CD14-positive monocyte (primary cell): ENCODE data around the gene ATG9B. TPM values are rescaled to one million over a fixed set of nuclear protein-coding genes. Genes with fewer than 3 reads are reported as not detected.

Source experiments
- DNase-seq, 3 donors: peaks; one replicate each; pipeline ENCODE4 v3.0.0-alpha.2; 2011 to 2022
- H2AFZ ChIP-seq: 2 replicates; pipeline ENCODE4 v1.6.0; 2012; ENCODE audit warnings: mild to moderate bottlenecking, low read depth, low read length, inconsistent platforms; ENCODE audit not compliant: insufficient read depth, poor library complexity, severe bottlenecking
- H3K27ac ChIP-seq, 2 donors: 1 replicate in 1 of 2; 2 replicates in 1 of 2; pipeline ENCODE4 v1.5.1; 2012 to 2013; ENCODE audit warnings: low read length in 2 of 2, control low read depth in 1 of 2, inconsistent platforms in 1 of 2, low read depth in 1 of 2, mild to moderate bottlenecking in 1 of 2
- H3K27me3 ChIP-seq, 2 donors: one replicate each; pipeline versions ENCODE4 v1.6.0 to v1.6.1; 2011 to 2013; ENCODE audit warnings: low read length in 2 of 2; ENCODE audit not compliant: control insufficient read depth in 2 of 2, insufficient read depth in 2 of 2
- H3K36me3 ChIP-seq, 2 donors: replicated peaks in 1 of 2; 1 replicate in 1 of 2; 2 replicates in 1 of 2; pipeline versions ENCODE4 v1.5.1 to v1.6.1; 2012 to 2013; ENCODE audit warnings: low read length in 2 of 2, control low read depth in 1 of 2, inconsistent platforms in 1 of 2, mild to moderate bottlenecking in 1 of 2; ENCODE audit not compliant: insufficient read depth in 2 of 2, control insufficient read depth in 1 of 2
- H3K4me1 ChIP-seq, 2 donors: 1 replicate in 1 of 2; 2 replicates in 1 of 2; pipeline versions ENCODE4 v1.5.1 to v1.6.1; 2012 to 2013; ENCODE audit warnings: low read length in 2 of 2, control low read depth in 1 of 2, inconsistent platforms in 1 of 2, mild to moderate bottlenecking in 1 of 2, moderate library complexity in 1 of 2; ENCODE audit not compliant: insufficient read depth in 2 of 2, control insufficient read depth in 1 of 2
- H3K4me2 ChIP-seq: replicated peaks from 2 replicates; pipeline ENCODE3; 2012; ENCODE audit warnings: low read length, moderate library complexity, mild to moderate bottlenecking; ENCODE audit not compliant: poor library complexity, severe bottlenecking; ENCODE audit errors: extremely low read depth
- H3K4me3 ChIP-seq, 3 experiments: fragments of 200-600 bp in 1 of 3; sonication (generic) in 1 of 3; replicated peaks in 1 of 3; 1 replicate in 2 of 3; 2 replicates in 1 of 3; pipeline ENCODE4 v1.5.1; 2011 to 2013; ENCODE audit warnings: low read length in 3 of 3, mild to moderate bottlenecking in 3 of 3, control low read depth in 2 of 3, low read depth in 2 of 3, inconsistent platforms in 1 of 3, moderate library complexity in 1 of 3
- H3K79me2 ChIP-seq: 2 replicates; pipeline ENCODE4 v1.6.0; 2012; ENCODE audit warnings: mild to moderate bottlenecking, control low read depth, inconsistent platforms, low read length, moderate library complexity; ENCODE audit not compliant: insufficient read depth
- H3K9ac ChIP-seq: 2 replicates; pipeline ENCODE4 v1.6.0; 2017; ENCODE audit warnings: low read length, mild to moderate bottlenecking; ENCODE audit not compliant: insufficient read depth, poor library complexity, severe bottlenecking
- H3K9me3 ChIP-seq, 2 donors: replicated peaks in 1 of 2; 1 replicate in 1 of 2; 2 replicates in 1 of 2; pipeline versions ENCODE4 v1.5.1 to v1.6.1; 2012 to 2013; ENCODE audit warnings: low read length in 2 of 2, control low read depth in 1 of 2; ENCODE audit not compliant: control insufficient read depth in 1 of 2, insufficient read depth in 1 of 2
- H4K20me1 ChIP-seq: 2 replicates; pipeline ENCODE4 v1.6.0; 2012; ENCODE audit warnings: mild to moderate bottlenecking, low read length, control low read depth, moderate library complexity; ENCODE audit not compliant: insufficient read depth
- H3K27ac Mint-ChIP-seq, 7 donors: one replicate each; pipeline ENCODE4 v1.8.0; 2020; ENCODE audit warnings: mild to moderate bottlenecking in 7 of 7, mixed read lengths in 7 of 7, moderate library complexity in 6 of 7, inconsistent platforms in 2 of 7
- H3K27me3 Mint-ChIP-seq, 3 donors: one replicate each; pipeline ENCODE4 v1.8.0; 2021 to 2022; ENCODE audit warnings: low read depth in 3 of 3, mild to moderate bottlenecking in 3 of 3, mixed read lengths in 3 of 3, moderate library complexity in 3 of 3, inconsistent platforms in 1 of 3
- H3K36me3 Mint-ChIP-seq, 2 donors: one replicate each; pipeline ENCODE4 v1.8.0; 2020; ENCODE audit warnings: mixed read lengths in 2 of 2, inconsistent platforms in 1 of 2, mild to moderate bottlenecking in 1 of 2
- H3K4me1 Mint-ChIP-seq: one replicate; pipeline ENCODE4 v1.8.0; 2020; ENCODE audit warnings: mild to moderate bottlenecking, mixed read lengths
- H3K4me3 Mint-ChIP-seq, 2 donors: one replicate each; pipeline ENCODE4 v1.8.0; 2020; ENCODE audit warnings: mild to moderate bottlenecking in 2 of 2, mixed read lengths in 2 of 2, moderate library complexity in 1 of 2
- H3K9me3 Mint-ChIP-seq, 7 donors: one replicate each; pipeline ENCODE4 v1.8.0; 2020 to 2022; ENCODE audit warnings: mixed read lengths in 7 of 7, mild to moderate bottlenecking in 6 of 7, moderate library complexity in 6 of 7, inconsistent platforms in 2 of 7
- WGBS: methylation state at CpG from one replicate; pipeline ENCODE4 v1.1.5; 2013; ENCODE audit warnings: missing lambda C conversion rate; ENCODE audit not compliant: insufficient coverage; 5-methylcytosine and 5-hydroxymethylcytosine counted together
- intact Hi-C, 2 donors: fragments of 100-400 bp; cut with micrococcal nuclease; formaldehyde crosslinking; loops; one replicate each; pipeline versions ENCODE4 v1.15.0 to v1.15.1; 2023
- polyA plus RNA-seq, 3 donors: library from polyadenylated mRNA; depleted of rRNA in 1 of 3; unstranded in 2 of 3; stranded (reverse) in 1 of 3; fragments of 300-500 nt in 2 of 3; fragments of >200 nt in 1 of 3; fragmentation: Illumina TruSeq in 2 of 3; gene quantifications; 1 replicate in 2 of 3; 2 replicates in 1 of 3; pipeline ENCODE4 v1.2.3, GENCODE V29; 2012 to 2021
- TF ChIP-seq, protein P1 (sequence below): fragments of 200-600 bp; IDR thresholded peaks from one replicate; pipeline ENCODE4 v1.8.0; 2022; ENCODE audit warnings: antibody characterized with exemption, mild to moderate bottlenecking

The ATG9B gene
- polyA plus RNA-seq, 3 donors = 0.21 to 0.30 TPM; not detected in 1

DNA sequence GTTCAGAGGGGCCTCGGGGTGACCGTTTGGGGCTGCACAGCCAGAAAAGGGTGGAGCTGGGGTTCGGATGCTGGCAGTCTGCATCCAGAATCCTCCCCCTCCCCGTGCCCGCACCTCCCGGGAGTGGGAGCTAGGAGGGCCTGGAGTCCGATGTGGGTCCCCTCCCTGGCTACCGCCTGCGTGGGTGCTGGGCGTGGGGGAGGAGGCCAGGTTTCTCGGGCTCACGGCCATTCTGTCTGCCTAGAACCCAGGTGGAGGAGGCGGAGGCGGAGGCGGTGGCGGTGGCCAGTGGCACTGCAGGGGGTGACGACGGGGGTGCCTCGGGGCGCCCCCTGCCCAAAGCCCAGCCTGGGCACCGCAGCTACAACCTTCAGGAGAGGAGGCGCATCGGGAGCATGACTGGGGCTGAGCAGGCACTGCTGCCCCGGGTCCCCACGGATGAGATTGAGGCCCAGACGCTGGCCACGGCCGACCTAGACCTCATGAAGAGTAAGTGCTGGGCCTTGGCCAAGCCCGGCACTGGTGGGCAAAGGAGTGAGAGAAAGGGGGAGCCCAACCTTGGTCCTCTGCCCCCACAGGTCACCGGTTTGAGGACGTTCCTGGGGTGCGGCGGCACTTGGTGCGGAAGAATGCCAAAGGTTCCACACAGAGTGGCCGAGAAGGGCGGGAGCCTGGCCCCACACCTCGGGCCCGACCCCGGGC lies 42.1 kb upstream of the ATG9B start:
- intact Hi-C loops = no loop called here
- peaks cover 78 to 95% of the 10 kb centered on the region in 2 donors for H3K36me3 ChIP-seq
- WGBS = 98% methylated on average over 34 of the region's 39 CpGs
- H4K20me1 ChIP-seq = peaks cover 69% of the 10 kb centered on the region
- no peaks in the 10 kb centered on the region for H3K4me1 ChIP-seq
- H3K9me3 Mint-ChIP-seq = peaks cover 0 to 3% (median 0%) of the 10 kb centered on the region in 7 donors
- peaks cover 57 to 88% of the 10 kb centered on the region in 2 donors for H3K36me3 Mint-ChIP-seq
- peaks cover 3% of the 10 kb centered on the region for H3K4me1 Mint-ChIP-seq
- no peak for DNase-seq
- no peak overlapping the region for H2AFZ ChIP-seq
- peaks cover 10% of the 10 kb centered on the region for H3K79me2 ChIP-seq
- no peak overlapping the region for H3K9ac ChIP-seq
- TF ChIP-seq, protein P1, sequence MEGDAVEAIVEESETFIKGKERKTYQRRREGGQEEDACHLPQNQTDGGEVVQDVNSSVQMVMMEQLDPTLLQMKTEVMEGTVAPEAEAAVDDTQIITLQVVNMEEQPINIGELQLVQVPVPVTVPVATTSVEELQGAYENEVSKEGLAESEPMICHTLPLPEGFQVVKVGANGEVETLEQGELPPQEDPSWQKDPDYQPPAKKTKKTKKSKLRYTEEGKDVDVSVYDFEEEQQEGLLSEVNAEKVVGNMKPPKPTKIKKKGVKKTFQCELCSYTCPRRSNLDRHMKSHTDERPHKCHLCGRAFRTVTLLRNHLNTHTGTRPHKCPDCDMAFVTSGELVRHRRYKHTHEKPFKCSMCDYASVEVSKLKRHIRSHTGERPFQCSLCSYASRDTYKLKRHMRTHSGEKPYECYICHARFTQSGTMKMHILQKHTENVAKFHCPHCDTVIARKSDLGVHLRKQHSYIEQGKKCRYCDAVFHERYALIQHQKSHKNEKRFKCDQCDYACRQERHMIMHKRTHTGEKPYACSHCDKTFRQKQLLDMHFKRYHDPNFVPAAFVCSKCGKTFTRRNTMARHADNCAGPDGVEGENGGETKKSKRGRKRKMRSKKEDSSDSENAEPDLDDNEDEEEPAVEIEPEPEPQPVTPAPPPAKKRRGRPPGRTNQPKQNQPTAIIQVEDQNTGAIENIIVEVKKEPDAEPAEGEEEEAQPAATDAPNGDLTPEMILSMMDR = no peak
- no peak overlapping the region for H3K27ac ChIP-seq
- no peaks in the 10 kb centered on the region for H3K9me3 ChIP-seq
- no peak overlapping the region for H3K4me3 Mint-ChIP-seq
- H3K27ac Mint-ChIP-seq = no peak overlapping the region
- H3K27me3 Mint-ChIP-seq = no peaks in the 10 kb centered on the region
- no peaks in the 10 kb centered on the region for H3K27me3 ChIP-seq
- no peak overlapping the region for H3K4me2 ChIP-seq
- H3K4me3 ChIP-seq = no peak overlapping the region

DNA sequence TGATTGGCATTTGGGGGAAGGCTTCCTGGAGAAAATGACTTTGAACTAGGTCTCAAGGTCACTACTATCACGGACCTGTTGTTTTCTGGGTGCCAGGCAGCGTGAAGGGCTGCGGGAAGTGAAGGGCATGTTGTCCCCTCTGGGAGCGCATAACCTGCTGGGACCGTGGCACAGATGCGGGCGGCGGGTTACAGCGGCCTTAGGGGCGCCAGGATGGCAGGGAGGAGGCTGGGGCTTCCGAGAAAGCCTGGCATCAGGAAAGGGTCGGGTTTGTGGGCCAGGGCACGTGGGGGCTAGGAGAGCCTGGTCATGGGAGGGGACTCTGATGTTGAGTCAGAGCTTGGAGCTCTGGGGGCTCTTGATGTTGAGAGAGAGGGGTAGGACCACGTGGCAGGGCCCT lies 41.2 kb upstream of the ATG9B start:
- Histone ChIP-seq H3K79me2 (peaks cover 19% of the 10 kb centered on the region), H3K36me3 (peaks cover 71 to 86% of the 10 kb centered on the region in 2 donors), H3K27me3 (no peaks in the 10 kb centered on the region), H3K4me3 (no peak overlapping the region), H3K27ac (peak overlapping the region in 1 of 2 donors; percentile 14), H3K4me2 (no peak overlapping the region), H3K4me1 (peaks cover 7 to 9% of the 10 kb centered on the region in 2 donors), H4K20me1 (peaks cover 78% of the 10 kb centered on the region), H3K9me3 (no peaks in the 10 kb centered on the region), H2AFZ (no peak overlapping the region), H3K9ac (no peak overlapping the region)
- H3K27ac Mint-ChIP-seq = peak overlapping the region in 2 of 7 donors; percentile 8 to 45
- 99% methylated on average over 11 of the region's 14 CpGs for WGBS
- H3K36me3 Mint-ChIP-seq = peaks cover 50 to 79% of the 10 kb centered on the region in 2 donors
- H3K9me3 Mint-ChIP-seq = peaks cover 0 to 3% (median 0%) of the 10 kb centered on the region in 7 donors
- H3K4me1 Mint-ChIP-seq = peaks cover 11% of the 10 kb centered on the region
- intact Hi-C loops = no loop called here
- H3K27me3 Mint-ChIP-seq = no peaks in the 10 kb centered on the region
- no peak overlapping the region for H3K4me3 Mint-ChIP-seq
- no peak for DNase-seq
- TF ChIP-seq, protein P1 = no peak
